ENCODE results near the gene TRPC1.
"Not testable (repeated sequence)": the region's sequence is repeated elsewhere in the genome, so short reads cannot be mapped to it uniquely, and the experiment has no call there.

TRPC1 gene

DNA sequence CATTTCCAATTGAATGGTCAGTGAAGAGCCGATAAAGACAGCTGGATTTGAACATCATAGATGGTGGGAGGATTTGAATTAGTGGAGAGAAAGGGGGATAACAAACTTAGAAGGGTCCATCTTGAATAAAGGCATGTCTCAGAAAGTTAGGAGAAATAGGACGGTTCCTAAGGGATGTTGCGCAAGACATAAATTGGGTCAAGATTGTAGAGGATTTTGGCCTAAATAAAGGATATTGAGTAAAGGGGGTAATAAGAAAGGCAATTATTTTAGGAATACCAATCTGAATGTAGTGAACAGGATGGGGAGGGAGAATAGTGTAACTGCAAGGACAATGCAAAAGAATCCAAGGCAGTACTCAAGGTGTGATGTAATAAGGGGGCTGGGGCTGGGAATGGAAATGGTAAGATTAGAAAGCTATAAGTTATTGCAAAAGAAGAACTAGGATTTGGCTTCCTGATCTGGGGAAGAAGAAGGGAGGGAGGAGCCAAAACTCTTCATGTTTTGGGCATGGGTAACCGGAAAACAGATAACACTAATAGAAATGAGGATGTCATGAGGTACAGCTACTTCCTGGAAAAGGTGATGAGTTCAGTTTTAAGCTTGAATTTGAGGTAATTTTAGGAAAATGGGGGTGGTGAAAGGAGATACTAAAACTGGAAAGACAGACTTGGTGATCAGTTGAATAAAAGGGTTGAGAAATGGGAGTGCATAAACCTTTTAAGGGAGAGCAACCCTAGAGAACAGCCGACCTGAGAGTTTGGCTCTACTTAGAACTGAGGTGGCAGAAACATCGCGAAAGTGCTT, 17.3 kb upstream of the TRPC1 start:
- no CpG with 5 or more reads among the region's 7 CpGs for WGBS, 2 donors (ENCODE audit: extremely low coverage in 2 of 2, insufficient read length in 2 of 2, insufficient replicate concordance in 1 of 2)
- Histone ChIP-seq H2AFZ (ENCODE audit: low read length) (no peak overlapping the region), H4K91ac (ENCODE audit: low read depth, low read length, poor library complexity) (no peak overlapping the region), H3K4me1 (ENCODE audit: control insufficient read depth in 2 of 2, insufficient read depth in 1 of 2, low read depth in 1 of 2, low read length in 2 of 2) (no peaks in the 10 kb centered on the region), H2BK120ac (ENCODE audit: low read depth, low read length) (no peak overlapping the region), H3K27ac (replicated peaks; ENCODE audit: low read length) (no peak overlapping the region), H3K4ac (ENCODE audit: low read length) (no peak overlapping the region), H3K79me1 (ENCODE audit: low read depth, low read length) (no peaks in the 10 kb centered on the region), H3K27me3 (ENCODE audit: control insufficient read depth in 3 of 3, insufficient read depth in 3 of 3, low read depth in 1 of 3, low read length in 3 of 3) (no peaks in the 10 kb centered on the region), H3K18ac (ENCODE audit: low read length) (no peak overlapping the region), H2BK5ac (ENCODE audit: low read length) (no peak overlapping the region), H2AK5ac (ENCODE audit: low read depth, low read length) (no peak overlapping the region), H3K9ac (ENCODE audit: low read depth, low read length, poor library complexity) (no peak overlapping the region), H2BK15ac (ENCODE audit: low read length) (no peak overlapping the region), H3K23ac (ENCODE audit: low read depth, low read length, poor library complexity) (no peak overlapping the region), H3K4me2 (ENCODE audit: insufficient read depth, low read length, poor library complexity, severe bottlenecking) (no peak overlapping the region), H4K8ac (ENCODE audit: low read depth, low read length) (no peak overlapping the region), H2BK12ac (ENCODE audit: low read length) (no peak overlapping the region), H3K9me3 (replicated peaks in 1 of 2; ENCODE audit: control insufficient read depth in 2 of 2, insufficient read depth in 1 of 2, low read depth in 1 of 2, low read length in 2 of 2) (no peaks in the 10 kb centered on the region), H3K36me3 (replicated peaks in 1 of 2; ENCODE audit: control insufficient read depth in 2 of 2, insufficient read depth in 2 of 2, low read length in 2 of 2) (no peaks in the 10 kb centered on the region), H3K4me3 (ENCODE audit: low read length in 2 of 2) (no peak overlapping the region), H3K14ac (ENCODE audit: low read length) (no peak overlapping the region)
- no peak for DNase-seq (ENCODE audit: low spot score)

DNA sequence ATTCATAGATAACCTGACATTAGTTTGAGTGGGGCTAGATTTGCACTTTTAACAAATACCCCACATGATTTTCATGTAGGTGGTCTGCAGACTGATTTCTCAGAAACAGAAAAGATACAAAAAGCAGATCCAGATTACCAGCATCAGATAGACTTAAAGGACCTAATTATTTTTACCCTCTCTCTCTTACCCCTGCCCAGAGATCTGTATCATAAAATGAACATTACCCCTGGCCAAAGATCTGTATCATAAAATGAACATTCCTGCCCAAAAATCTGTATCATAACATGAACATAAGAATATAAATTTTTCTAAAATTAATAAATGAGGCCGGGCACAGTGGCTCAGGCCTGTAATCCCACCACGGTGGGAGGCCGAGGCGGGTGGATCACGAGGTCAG, 14.6 kb upstream of the TRPC1 start:
- DNase-seq (ENCODE audit: low spot score), result no peak
- Histone ChIP-seq H2BK120ac (ENCODE audit: low read depth, low read length) (no peak overlapping the region), H3K4ac (ENCODE audit: low read length) (no peak overlapping the region), H4K91ac (ENCODE audit: low read depth, low read length, poor library complexity) (no peak overlapping the region), H2AK5ac (ENCODE audit: low read depth, low read length) (no peak overlapping the region), H3K9me3 (replicated peaks in 1 of 2; ENCODE audit: control insufficient read depth in 2 of 2, insufficient read depth in 1 of 2, low read depth in 1 of 2, low read length in 2 of 2) (no peaks in the 10 kb centered on the region), H3K36me3 (replicated peaks in 1 of 2; ENCODE audit: control insufficient read depth in 2 of 2, insufficient read depth in 2 of 2, low read length in 2 of 2) (no peaks in the 10 kb centered on the region), H2AFZ (ENCODE audit: low read length) (no peak overlapping the region), H3K4me2 (ENCODE audit: insufficient read depth, low read length, poor library complexity, severe bottlenecking) (no peak overlapping the region), H3K4me3 (ENCODE audit: low read length in 2 of 2) (no peak overlapping the region), H3K23ac (ENCODE audit: low read depth, low read length, poor library complexity) (no peak overlapping the region), H3K9ac (ENCODE audit: low read depth, low read length, poor library complexity) (no peak overlapping the region), H3K79me1 (ENCODE audit: low read depth, low read length) (no peaks in the 10 kb centered on the region), H3K27me3 (ENCODE audit: control insufficient read depth in 3 of 3, insufficient read depth in 3 of 3, low read depth in 1 of 3, low read length in 3 of 3) (no peaks in the 10 kb centered on the region), H3K27ac (replicated peaks; ENCODE audit: low read length) (no peak overlapping the region), H3K4me1 (ENCODE audit: control insufficient read depth in 2 of 2, insufficient read depth in 1 of 2, low read depth in 1 of 2, low read length in 2 of 2) (no peaks in the 10 kb centered on the region), H2BK12ac (ENCODE audit: low read length) (no peak overlapping the region), H2BK15ac (ENCODE audit: low read length) (no peak overlapping the region), H2BK5ac (ENCODE audit: low read length) (no peak overlapping the region), H3K14ac (ENCODE audit: low read length) (no peak overlapping the region), H3K18ac (ENCODE audit: low read length) (no peak overlapping the region), H4K8ac (ENCODE audit: low read depth, low read length) (no peak overlapping the region)
- no CpG with 5 or more reads among the region's 5 CpGs for WGBS, 2 donors (ENCODE audit: extremely low coverage in 2 of 2, insufficient read length in 2 of 2, insufficient replicate concordance in 1 of 2)

DNA sequence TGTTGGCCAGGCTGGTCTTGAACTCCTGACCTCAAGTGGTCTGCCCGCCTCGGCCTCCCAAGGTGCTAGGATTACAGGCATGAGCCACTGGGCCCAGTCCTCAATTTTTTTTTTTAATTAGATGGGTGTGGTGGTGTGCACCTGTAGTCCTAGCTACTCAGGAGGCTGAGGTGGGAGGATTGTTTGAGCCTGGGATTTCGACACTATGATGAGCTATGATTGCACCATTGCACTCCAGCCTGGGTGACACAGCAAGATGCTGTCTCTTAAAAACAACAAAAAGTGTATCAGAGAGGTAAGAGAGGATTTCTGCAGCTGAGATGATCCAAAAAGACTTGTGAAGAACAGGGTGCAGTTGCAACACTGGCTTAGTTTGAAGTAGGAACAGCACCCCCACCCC, 9.0 kb upstream of the TRPC1 start:
- H2BK12ac ChIP-seq (ENCODE audit: low read length); H3K4ac ChIP-seq (ENCODE audit: low read length); H3K23ac ChIP-seq (ENCODE audit: low read depth, low read length, poor library complexity); H3K14ac ChIP-seq (ENCODE audit: low read length); H2AFZ ChIP-seq (ENCODE audit: low read length); H2BK120ac ChIP-seq (ENCODE audit: low read depth, low read length); DNase-seq (ENCODE audit: low spot score); H3K9ac ChIP-seq (ENCODE audit: low read depth, low read length, poor library complexity); H3K4me1 ChIP-seq (ENCODE audit: control insufficient read depth in 2 of 2, insufficient read depth in 1 of 2, low read depth in 1 of 2, low read length in 2 of 2); H3K18ac ChIP-seq (ENCODE audit: low read length); H2BK5ac ChIP-seq (ENCODE audit: low read length); H3K9me3 ChIP-seq (replicated peaks in 1 of 2; ENCODE audit: control insufficient read depth in 2 of 2, insufficient read depth in 1 of 2, low read depth in 1 of 2, low read length in 2 of 2); H2BK15ac ChIP-seq (ENCODE audit: low read length); H4K91ac ChIP-seq (ENCODE audit: low read depth, low read length, poor library complexity); H3K27me3 ChIP-seq (ENCODE audit: control insufficient read depth in 3 of 3, insufficient read depth in 3 of 3, low read depth in 1 of 3, low read length in 3 of 3); H3K27ac ChIP-seq (replicated peaks; ENCODE audit: low read length); H3K79me1 ChIP-seq (ENCODE audit: low read depth, low read length); H4K8ac ChIP-seq (ENCODE audit: low read depth, low read length); H3K4me3 ChIP-seq (ENCODE audit: low read length in 2 of 2); H3K4me2 ChIP-seq (ENCODE audit: insufficient read depth, low read length, poor library complexity, severe bottlenecking); H2AK5ac ChIP-seq (ENCODE audit: low read depth, low read length); H3K36me3 ChIP-seq (replicated peaks in 1 of 2; ENCODE audit: control insufficient read depth in 2 of 2, insufficient read depth in 2 of 2, low read length in 2 of 2): not testable (repeated sequence)
- no CpG with 5 or more reads among the region's 3 CpGs for WGBS, 2 donors (ENCODE audit: extremely low coverage in 2 of 2, insufficient read length in 2 of 2, insufficient replicate concordance in 1 of 2)

DNA sequence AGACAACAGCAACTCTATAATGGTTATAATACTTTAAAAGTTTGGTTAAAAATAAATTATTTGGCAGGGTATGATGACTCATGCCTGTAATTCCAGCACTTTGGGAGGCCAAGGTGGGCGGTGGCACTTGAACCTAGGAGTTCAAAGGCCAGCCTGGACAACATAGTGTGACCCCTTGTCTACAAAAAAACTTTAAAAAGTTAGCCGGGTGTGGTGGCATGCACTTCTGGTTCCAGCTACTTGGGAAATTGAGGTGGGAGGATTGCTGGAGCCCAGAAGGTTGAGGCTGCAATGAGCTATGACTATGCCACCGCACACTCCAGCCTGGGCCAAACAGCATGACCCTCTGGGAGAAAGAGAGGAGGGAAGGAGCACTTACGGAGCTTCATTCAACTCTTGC, 7.7 kb upstream of the TRPC1 start:
- Histone ChIP-seq H4K91ac (ENCODE audit: low read depth, low read length, poor library complexity) (no peak overlapping the region), H3K4me3 (ENCODE audit: low read length in 2 of 2) (no peak overlapping the region), H2AFZ (ENCODE audit: low read length) (no peak overlapping the region), H2BK5ac (ENCODE audit: low read length) (no peak overlapping the region), H3K4ac (ENCODE audit: low read length) (no peak overlapping the region), H2BK15ac (ENCODE audit: low read length) (no peak overlapping the region), H3K9ac (ENCODE audit: low read depth, low read length, poor library complexity) (no peak overlapping the region), H3K4me2 (ENCODE audit: insufficient read depth, low read length, poor library complexity, severe bottlenecking) (no peak overlapping the region), H2BK12ac (ENCODE audit: low read length) (no peak overlapping the region), H3K14ac (ENCODE audit: low read length) (no peak overlapping the region), H3K4me1 (ENCODE audit: control insufficient read depth in 2 of 2, insufficient read depth in 1 of 2, low read depth in 1 of 2, low read length in 2 of 2) (no peaks in the 10 kb centered on the region), H3K23ac (ENCODE audit: low read depth, low read length, poor library complexity) (no peak overlapping the region), H3K18ac (ENCODE audit: low read length) (no peak overlapping the region), H3K79me1 (ENCODE audit: low read depth, low read length) (no peaks in the 10 kb centered on the region), H4K8ac (ENCODE audit: low read depth, low read length) (no peak overlapping the region), H3K9me3 (replicated peaks in 1 of 2; ENCODE audit: control insufficient read depth in 2 of 2, insufficient read depth in 1 of 2, low read depth in 1 of 2, low read length in 2 of 2) (no peaks in the 10 kb centered on the region), H2BK120ac (ENCODE audit: low read depth, low read length) (no peak overlapping the region), H3K36me3 (replicated peaks in 1 of 2; ENCODE audit: control insufficient read depth in 2 of 2, insufficient read depth in 2 of 2, low read length in 2 of 2) (no peaks in the 10 kb centered on the region), H3K27me3 (ENCODE audit: control insufficient read depth in 3 of 3, insufficient read depth in 3 of 3, low read depth in 1 of 3, low read length in 3 of 3) (no peaks in the 10 kb centered on the region), H2AK5ac (ENCODE audit: low read depth, low read length) (no peak overlapping the region), H3K27ac (replicated peaks; ENCODE audit: low read length) (no peak overlapping the region)
- WGBS, 2 donors (ENCODE audit: extremely low coverage in 2 of 2, insufficient read length in 2 of 2, insufficient replicate concordance in 1 of 2), result no CpG with 5 or more reads among the region's 4 CpGs
- DNase-seq (ENCODE audit: low spot score), result no peak
